OCI-LY7 (cell line): Measurements from ENCODE around the gene ZNF407. TPM values are rescaled to one million over a fixed set of nuclear protein-coding genes. Genes with fewer than 3 reads are reported as not detected.

ENCODE experiments used
- BruUV-seq: library from RNA; stranded (reverse); fragments of 400-500 nt; replicated peaks from 2 replicates; lab custom pipeline; 2021; lab: Mats Ljungman, UMichigan
- CTCF ChIA-PET: fragments of 300-600 bp; sonication (Branson Sonifier 250); formaldehyde crosslinking; loops from one replicate; lab custom pipeline; 2022; ENCODE audit warnings: antibody characterized with exemption; ENCODE audit not compliant: unreplicated experiment; lab: Charles Lee
- POLR2A ChIA-PET: fragments of 300-600 bp; sonication (Branson Sonifier 250); formaldehyde crosslinking; loops from one replicate; lab custom pipeline; 2022; ENCODE audit warnings: antibody characterized with exemption; lab: Charles Lee
- DNase-seq: peaks from one replicate; pipeline ENCODE4 v3.0.0-alpha.2; 2015; ENCODE audit warnings: low spot score
- H2AFZ ChIP-seq: fragments of 200-600 bp; sonication (generic), shearing (Covaris generic); 2 replicates; pipeline ENCODE4 v1.6.1; 2014; ENCODE audit warnings: mild to moderate bottlenecking, antibody characterized with exemption, low read length, moderate library complexity
- H3K27ac ChIP-seq: fragments of 200-600 bp; sonication (generic); 2 replicates; pipeline ENCODE4 v1.5.1; 2014; ENCODE audit warnings: mixed run types, low read depth, mild to moderate bottlenecking, moderate library complexity, low read length, inconsistent platforms; ENCODE audit not compliant: poor library complexity, severe bottlenecking
- H3K36me3 ChIP-seq: fragments of 200-600 bp; sonication (generic); 2 replicates; pipeline ENCODE4 v1.6.1; 2014; ENCODE audit warnings: mild to moderate bottlenecking, antibody characterized with exemption, low read length, moderate library complexity, mixed read lengths; ENCODE audit not compliant: insufficient read depth
- H3K4me1 ChIP-seq: fragments of 200-600 bp; sonication (generic); 2 replicates; pipeline ENCODE4 v1.5.1; 2014; ENCODE audit warnings: mild to moderate bottlenecking, low read length; ENCODE audit not compliant: insufficient read depth, poor library complexity, severe bottlenecking
- H3K4me2 ChIP-seq: fragments of 200-600 bp; sonication (generic); 2 replicates; pipeline ENCODE4 v1.6.1; 2014; ENCODE audit warnings: mild to moderate bottlenecking, low read length
- H3K4me3 ChIP-seq: fragments of 200-600 bp; sonication (generic); 2 replicates; pipeline ENCODE4 v1.5.1; 2014; ENCODE audit warnings: mild to moderate bottlenecking, low read depth, low read length; ENCODE audit not compliant: poor library complexity, severe bottlenecking
- H3K79me2 ChIP-seq: fragments of 200-600 bp; sonication (generic); 2 replicates; pipeline ENCODE4 v1.6.1; 2016; ENCODE audit warnings: low read depth, mild to moderate bottlenecking, low read length, moderate library complexity, mixed read lengths; ENCODE audit not compliant: insufficient read depth
- H3K9me2 ChIP-seq: fragments of 200-600 bp; sonication (generic); 2 replicates; pipeline ENCODE4 v1.6.1; 2016; ENCODE audit warnings: mild to moderate bottlenecking, low read length, mixed read lengths; ENCODE audit not compliant: insufficient read depth
- H3K9me3 ChIP-seq: fragments of 200-600 bp; sonication (generic); 2 replicates; pipeline ENCODE4 v1.6.1; 2014; ENCODE audit warnings: mild to moderate bottlenecking, mixed run types, low read length, mixed read lengths
- H4K20me1 ChIP-seq: fragments of 200-600 bp; sonication (generic); 2 replicates; pipeline ENCODE4 v1.6.1; 2014; ENCODE audit warnings: mild to moderate bottlenecking, antibody characterized with exemption, low read length, moderate library complexity, mixed read lengths; ENCODE audit not compliant: insufficient read depth
- EZH2phosphoT487 ChIP-seq: fragments of 200-600 bp; sonication (generic); IDR thresholded peaks from 2 replicates; pipeline ENCODE4 v1.6.1; 2018; ENCODE audit warnings: low read depth, borderline replicate concordance, mild to moderate bottlenecking, mixed run types, antibody characterized with exemption, low read length, moderate library complexity, mixed read lengths
- intact Hi-C: fragments of 100-400 bp; cut with micrococcal nuclease; formaldehyde crosslinking; loops from one replicate; pipeline ENCODE4 v1.10.0; 2022; ENCODE audit not compliant: unreplicated experiment
- total RNA-seq, 2 experiments: library from RNA; depleted of rRNA in 1 of 2; stranded (reverse); fragments of >200 nt in 1 of 2; shearing (Covaris generic) in 1 of 2; gene quantifications; 2 replicates each; pipeline ENCODE4 v1.2.3, GENCODE V29; 2014 to 2022
- TF ChIP-seq, protein P1 (sequence below): fragments of 200-600 bp; sonication (generic); conservative IDR thresholded peaks from 2 replicates; pipeline ENCODE4 v1.5.1; 2014; ENCODE audit warnings: mild to moderate bottlenecking, antibody characterized with exemption, low read length, moderate library complexity, mixed read lengths

The ZNF407 gene
- total RNA-seq, 2 experiments from 2014 or later = 8.9 to 11.9 TPM

DNA sequence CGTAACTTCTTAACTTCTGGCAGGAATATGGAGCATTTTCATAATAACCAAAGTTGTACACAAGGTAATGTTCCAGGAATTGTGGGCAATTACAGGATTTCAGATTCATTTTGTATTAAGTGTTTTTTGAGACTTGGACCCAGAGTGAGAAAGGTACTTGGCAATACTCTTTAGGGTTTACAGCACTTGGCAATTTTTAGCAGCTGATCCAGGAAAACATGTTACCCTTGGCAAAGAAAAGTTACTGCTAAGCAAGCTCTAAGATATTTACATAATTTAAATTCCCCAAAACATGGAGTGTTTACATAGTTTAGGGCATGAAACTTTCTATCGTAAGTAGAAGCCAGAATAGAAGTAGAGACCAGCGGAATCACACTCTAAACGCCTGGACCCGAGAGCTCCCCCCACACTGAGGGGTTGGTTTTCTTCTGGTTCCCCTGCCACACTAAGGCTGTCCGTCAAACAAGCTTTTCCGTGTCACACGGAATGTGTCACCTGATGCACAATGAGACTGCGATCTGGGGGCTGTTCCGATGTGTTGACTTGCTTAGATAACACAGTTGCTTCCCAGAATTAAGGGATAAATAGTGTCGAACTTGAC, 434.1 kb downstream of the ZNF407 start:
- H3K9me3 ChIP-seq = no peaks in the 10 kb centered on the region
- ChIA-PET CTCF (no interaction called here), POLR2A (no interaction called here)
- H3K4me2 ChIP-seq = no peak overlapping the region
- H4K20me1 ChIP-seq = no peaks in the 10 kb centered on the region
- H3K4me1 ChIP-seq = no peaks in the 10 kb centered on the region
- no peak overlapping the region for H2AFZ ChIP-seq
- no peaks in the 10 kb centered on the region for H3K79me2 ChIP-seq
- TF ChIP-seq, protein P1, sequence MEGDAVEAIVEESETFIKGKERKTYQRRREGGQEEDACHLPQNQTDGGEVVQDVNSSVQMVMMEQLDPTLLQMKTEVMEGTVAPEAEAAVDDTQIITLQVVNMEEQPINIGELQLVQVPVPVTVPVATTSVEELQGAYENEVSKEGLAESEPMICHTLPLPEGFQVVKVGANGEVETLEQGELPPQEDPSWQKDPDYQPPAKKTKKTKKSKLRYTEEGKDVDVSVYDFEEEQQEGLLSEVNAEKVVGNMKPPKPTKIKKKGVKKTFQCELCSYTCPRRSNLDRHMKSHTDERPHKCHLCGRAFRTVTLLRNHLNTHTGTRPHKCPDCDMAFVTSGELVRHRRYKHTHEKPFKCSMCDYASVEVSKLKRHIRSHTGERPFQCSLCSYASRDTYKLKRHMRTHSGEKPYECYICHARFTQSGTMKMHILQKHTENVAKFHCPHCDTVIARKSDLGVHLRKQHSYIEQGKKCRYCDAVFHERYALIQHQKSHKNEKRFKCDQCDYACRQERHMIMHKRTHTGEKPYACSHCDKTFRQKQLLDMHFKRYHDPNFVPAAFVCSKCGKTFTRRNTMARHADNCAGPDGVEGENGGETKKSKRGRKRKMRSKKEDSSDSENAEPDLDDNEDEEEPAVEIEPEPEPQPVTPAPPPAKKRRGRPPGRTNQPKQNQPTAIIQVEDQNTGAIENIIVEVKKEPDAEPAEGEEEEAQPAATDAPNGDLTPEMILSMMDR = no peak
- no peak for TF ChIP-seq EZH2phosphoT487
- no peak for DNase-seq
- no peaks in the 10 kb centered on the region for H3K36me3 ChIP-seq
- no TSS peak for BruUV-seq
- intact Hi-C loops = no loop called here
- no peak overlapping the region for H3K4me3 ChIP-seq
- H3K9me2 ChIP-seq = no peaks in the 10 kb centered on the region
- H3K27ac ChIP-seq = no peak overlapping the region

DNA sequence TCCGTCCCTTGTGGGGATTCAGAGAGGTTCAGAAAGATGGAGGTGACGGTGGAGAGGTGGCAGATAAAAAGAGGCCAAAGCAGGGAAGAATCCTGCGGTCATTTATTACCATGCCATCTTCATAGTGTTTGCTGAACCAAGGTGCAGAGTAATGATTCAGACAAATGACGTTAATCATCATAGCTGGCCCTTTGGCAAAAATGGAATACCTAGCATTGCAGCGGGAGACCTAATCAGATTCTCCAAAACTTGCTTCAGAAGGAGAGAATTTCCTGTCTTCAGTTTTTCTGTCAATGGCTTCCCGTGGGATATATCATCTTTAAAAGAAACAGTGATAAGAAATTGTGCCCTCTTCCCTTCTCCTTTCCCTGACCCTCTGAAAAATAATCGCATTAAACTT, 435.8 kb downstream of the ZNF407 start:
- Histone ChIP-seq H3K4me1 (no peaks in the 10 kb centered on the region), H3K79me2 (no peaks in the 10 kb centered on the region), H3K4me3 (no peak overlapping the region), H3K9me2 (no peaks in the 10 kb centered on the region), H3K9me3 (no peaks in the 10 kb centered on the region), H4K20me1 (no peaks in the 10 kb centered on the region), H3K27ac (no peak overlapping the region), H3K36me3 (no peaks in the 10 kb centered on the region), H2AFZ (no peak overlapping the region), H3K4me2 (no peak overlapping the region)
- POLR2A ChIA-PET = interaction anchor here (0.6 to 1.1 kb wide), 2 partner anchors 10 to 191 kb away, joined by 3 to 4 read pairs; no protein-coding TSS in a partner anchor
- no TSS peak for BruUV-seq
- CTCF ChIA-PET = no interaction called here
- intact Hi-C loops = no loop called here
- no peak for TF ChIP-seq EZH2phosphoT487
- TF ChIP-seq, protein P1 = no peak
- no peak for DNase-seq

GRCh38 chr18:75034937-75035336, 437.3 kb downstream of the ZNF407 start:
- no peak overlapping the region for H3K4me2 ChIP-seq

More at GRCh38 chr18:75034937-75035336, 437.3 kb downstream of the ZNF407 start:
- Histone ChIP-seq H3K4me1 (no peaks in the 10 kb centered on the region), H3K79me2 (no peaks in the 10 kb centered on the region), H3K36me3 (no peaks in the 10 kb centered on the region), H4K20me1 (no peaks in the 10 kb centered on the region), H3K27ac (no peak overlapping the region), H3K9me3 (no peaks in the 10 kb centered on the region), H2AFZ (no peak overlapping the region), H3K9me2 (no peaks in the 10 kb centered on the region), H3K4me3 (no peak overlapping the region)
- ChIA-PET CTCF (interaction anchor here (0.5 kb wide), 1 partner anchor 1020 kb away, joined by 3 read pairs; no protein-coding TSS in a partner anchor), POLR2A (no interaction called here)
- TF ChIP-seq EZH2phosphoT487 = no peak
- TF ChIP-seq, protein P1 = no peak
- BruUV-seq = no TSS peak
- no peak for DNase-seq
- intact Hi-C loops = no loop called here
